Femur (tissue), 1 donor: ENCODE data around the gene PLPP6.

ENCODE experiments used
- DNase-seq: peaks from one replicate; pipeline ENCODE4 v3.0.0-alpha.2; 2017

The PLPP6 gene

DNA sequence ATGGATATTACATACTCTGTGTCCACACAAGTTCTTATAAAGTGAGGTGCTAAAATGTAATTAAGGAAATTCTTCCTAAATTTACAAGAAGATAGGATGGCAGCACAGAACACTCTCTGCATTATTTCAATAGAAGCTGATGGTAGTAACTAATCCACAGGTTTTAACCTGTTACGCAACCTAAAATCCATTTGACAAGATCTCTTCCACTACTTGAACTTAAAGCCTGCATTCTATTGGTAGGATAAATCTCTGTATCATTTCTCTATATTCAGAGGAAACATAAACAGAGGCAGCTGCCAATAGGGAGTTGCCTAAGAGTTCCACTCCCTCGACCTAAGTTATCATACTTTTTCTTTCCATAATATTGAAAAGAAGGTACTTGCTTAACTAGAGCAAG lies 38.8 kb downstream of the PLPP6 start:
- DNase-seq = no peak

DNA sequence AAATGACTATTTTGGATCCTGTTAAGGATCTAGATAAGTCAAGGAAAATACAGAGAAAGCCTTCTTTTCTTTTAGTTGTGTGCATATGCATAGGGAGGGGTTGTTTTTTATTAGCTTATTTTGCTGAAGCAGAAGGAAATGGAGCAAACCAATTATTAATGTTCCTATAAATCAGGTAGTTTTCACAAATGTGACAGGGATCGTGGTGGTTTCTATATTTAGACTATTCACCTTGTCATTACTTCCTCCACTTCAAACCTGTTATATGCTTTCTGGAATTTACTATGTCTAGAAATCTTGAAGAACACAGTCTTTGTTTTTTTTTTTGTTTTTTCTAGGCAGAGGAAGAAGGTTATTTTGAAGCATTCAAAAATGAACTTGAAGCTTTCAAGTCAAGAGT lies 39.4 kb downstream of the PLPP6 start:
- DNase-seq = no peak

DNA sequence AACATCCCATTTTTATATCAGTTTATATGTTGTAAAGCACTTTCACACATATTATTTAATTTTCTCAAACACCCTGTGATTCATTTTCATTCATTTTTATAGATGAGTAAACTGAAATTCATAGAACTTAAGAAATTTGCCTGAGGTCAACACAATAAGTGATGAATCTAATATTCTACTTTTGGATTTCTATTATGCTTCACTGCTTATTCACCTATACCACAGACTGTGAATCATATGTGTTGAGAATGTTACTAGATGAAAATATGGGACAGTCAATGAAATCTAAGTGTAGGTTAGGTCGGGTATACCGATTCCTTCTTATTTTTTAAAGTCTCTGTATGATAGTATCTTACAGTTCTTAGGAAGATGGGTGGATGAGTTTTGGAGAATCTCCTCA lies 42.0 kb downstream of the PLPP6 start:
- DNase-seq = no peak

DNA sequence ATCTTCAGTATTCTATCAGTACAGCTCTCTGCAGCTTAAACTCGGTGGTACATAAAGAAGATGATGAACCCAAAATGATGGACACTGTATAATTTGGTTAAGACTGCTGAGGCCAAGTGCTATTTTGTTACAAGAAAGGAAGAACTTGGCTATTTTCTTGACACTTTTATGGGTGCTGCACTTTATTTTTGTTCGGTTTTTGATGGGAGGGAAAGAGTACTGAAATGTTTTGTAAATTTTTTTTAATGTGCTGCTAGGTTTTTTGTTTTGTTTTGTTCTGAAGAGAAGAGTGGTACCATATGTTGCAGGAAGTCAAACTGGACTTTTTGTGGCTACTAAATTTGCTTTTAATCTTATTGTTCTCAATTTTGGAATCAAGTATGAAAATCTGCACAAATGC lies 43.9 kb downstream of the PLPP6 start:
- no peak for DNase-seq

DNA sequence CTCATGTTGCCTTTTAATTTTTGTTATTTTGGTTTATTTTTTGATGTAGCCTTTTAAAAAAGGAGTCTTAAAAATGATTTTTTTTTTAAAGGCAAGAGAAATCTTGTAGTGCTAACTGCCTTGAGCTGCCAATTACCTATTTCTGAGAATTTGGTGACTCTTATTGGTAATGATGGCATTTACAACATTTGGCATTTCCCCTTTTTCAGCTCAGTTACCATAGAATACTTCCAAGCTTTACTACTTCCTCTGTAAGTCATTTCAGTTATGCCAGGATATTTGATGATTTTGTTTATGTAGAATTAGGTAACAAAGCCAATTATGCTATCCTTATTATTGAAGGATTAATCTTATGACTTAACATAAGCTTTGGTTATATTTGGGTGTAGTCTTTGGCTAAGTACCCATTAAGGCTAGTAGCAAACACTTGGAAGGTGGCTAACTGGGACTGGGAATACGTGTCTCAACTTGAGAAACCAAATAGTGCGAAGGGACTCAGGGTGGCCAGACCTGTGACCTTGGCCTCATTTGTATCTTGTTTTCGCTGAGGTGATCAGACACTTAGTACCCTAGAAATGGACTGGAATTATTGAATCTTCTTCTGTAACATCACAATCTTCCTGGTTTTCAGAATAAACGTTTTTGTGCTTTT lies 45.0 kb downstream of the PLPP6 start:
- no peak for DNase-seq

DNA sequence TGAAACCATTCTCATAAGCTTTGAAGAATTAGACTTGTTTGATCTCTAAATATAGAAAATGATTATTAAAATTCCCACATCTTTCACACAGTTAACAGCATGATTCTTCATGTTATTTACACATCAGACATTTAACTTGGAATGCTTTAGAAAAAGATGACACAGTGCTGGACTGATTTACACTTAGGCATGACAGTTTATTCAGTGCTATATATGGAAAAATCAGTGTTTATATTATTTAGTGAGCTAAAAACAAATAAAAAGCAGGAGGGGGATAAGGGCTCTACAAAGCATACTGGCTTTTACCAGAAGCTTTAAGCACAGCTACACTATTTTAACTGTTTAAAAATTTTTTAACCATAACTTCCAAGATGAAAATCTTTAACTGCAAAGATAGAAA lies 47.3 kb downstream of the PLPP6 start:
- DNase-seq = no peak

DNA sequence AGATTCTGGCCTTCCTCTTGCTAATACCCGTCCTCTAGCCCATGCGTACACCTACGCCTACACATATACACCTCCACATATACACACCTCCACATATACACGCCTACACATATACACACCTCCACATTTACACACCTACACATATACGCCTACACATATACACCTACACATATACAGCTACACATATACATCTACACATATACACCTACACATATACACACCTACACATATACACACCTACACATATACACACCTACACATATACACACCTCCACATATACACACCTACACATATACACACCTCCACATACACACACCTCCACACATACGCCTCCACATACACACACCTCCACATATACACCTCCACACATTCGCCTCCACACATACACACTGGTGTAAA lies 51.8 kb downstream of the PLPP6 start:
- DNase-seq = no peak

DNA sequence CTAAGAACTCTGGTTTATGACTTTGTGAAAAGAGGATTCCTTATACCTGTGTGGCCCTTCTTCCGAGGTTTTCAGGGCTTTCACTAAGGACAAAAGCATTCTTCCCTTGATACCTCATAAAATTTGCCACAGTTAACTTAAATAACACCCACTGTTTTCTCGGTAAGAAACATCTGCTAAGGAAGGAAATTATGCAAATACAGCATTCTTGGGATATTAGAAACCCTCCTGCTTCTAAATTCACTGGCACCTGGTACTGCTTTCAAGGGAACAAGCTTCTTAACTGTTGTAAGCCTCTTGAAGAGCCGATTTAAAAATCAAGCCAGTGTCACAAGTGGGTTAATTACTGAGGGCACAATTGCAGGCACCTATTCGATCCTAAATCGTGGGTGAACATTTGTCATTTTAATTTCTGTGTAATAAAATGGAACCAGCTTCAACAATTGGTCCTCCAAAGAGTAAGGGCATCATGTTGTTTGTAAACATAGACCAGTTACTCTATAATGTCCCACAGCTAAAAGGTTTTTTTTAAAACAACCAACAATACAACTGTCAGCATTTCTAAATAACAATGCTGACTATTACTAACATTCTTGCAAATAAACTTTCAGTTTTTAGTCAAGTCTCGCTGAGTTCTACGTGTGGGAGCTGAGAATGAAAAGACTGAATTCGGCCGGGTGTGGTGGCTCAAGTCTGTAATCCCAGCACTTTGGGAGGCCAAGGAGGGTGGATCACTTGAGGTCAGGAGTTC lies 52.3 kb downstream of the PLPP6 start:
- DNase-seq = no peak
